Hepatocyte (in vitro differentiated cells): ENCODE measurements around the gene NINJ2. TPM values are rescaled to one million over a fixed set of nuclear protein-coding genes. Genes with fewer than 3 reads are reported as not detected.

Experiments
- DNase-seq: peaks from one replicate; pipeline ENCODE4 v3.0.0-alpha.2; 2016; ENCODE audit warnings: low spot score
- H2AFZ ChIP-seq: fragments of 200-600 bp; sonication (generic); 2 replicates; pipeline ENCODE4 v1.6.0; 2016; ENCODE audit warnings: antibody characterized with exemption, mild to moderate bottlenecking
- H3K27ac ChIP-seq: fragments of 200-600 bp; sonication (generic); 2 replicates; pipeline ENCODE4 v1.5.1; 2016; ENCODE audit warnings: mild to moderate bottlenecking
- H3K27me3 ChIP-seq: fragments of 200-600 bp; sonication (generic); 2 replicates; pipeline ENCODE4 v1.6.1; 2016
- H3K36me3 ChIP-seq: fragments of 200-600 bp; sonication (generic); replicated peaks from 2 replicates; pipeline ENCODE4 v1.5.1; 2016; ENCODE audit warnings: low read depth; ENCODE audit not compliant: insufficient read depth
- H3K4me1 ChIP-seq: fragments of 200-600 bp; sonication (generic); 2 replicates; pipeline ENCODE4 v1.5.1; 2016; ENCODE audit warnings: mild to moderate bottlenecking, moderate library complexity; ENCODE audit not compliant: insufficient read depth
- H3K4me2 ChIP-seq: fragments of 200-600 bp; sonication (generic); 2 replicates; pipeline ENCODE4 v1.6.0; 2016
- H3K4me3 ChIP-seq: fragments of 200-600 bp; sonication (generic); 2 replicates; pipeline ENCODE4 v1.5.1; 2016; ENCODE audit warnings: mild to moderate bottlenecking
- H3K79me2 ChIP-seq: fragments of 200-600 bp; sonication (generic); 2 replicates; pipeline ENCODE4 v1.6.0; 2017; ENCODE audit warnings: mild to moderate bottlenecking
- H3K9me2 ChIP-seq: fragments of 200-600 bp; sonication (generic); replicated peaks from 2 replicates; pipeline ENCODE4 v1.6.0; 2017; ENCODE audit warnings: mild to moderate bottlenecking; ENCODE audit not compliant: insufficient read depth
- H3K9me3 ChIP-seq: fragments of 200-600 bp; sonication (generic); 2 replicates; pipeline ENCODE4 v1.5.1; 2016; ENCODE audit warnings: low read depth, mild to moderate bottlenecking
- H4K20me1 ChIP-seq: fragments of 200-600 bp; sonication (generic); 2 replicates; pipeline ENCODE4 v1.6.0; 2016; ENCODE audit warnings: mild to moderate bottlenecking; ENCODE audit not compliant: insufficient read depth, poor library complexity, severe bottlenecking
- CTCF ChIP-seq: fragments of 200-600 bp; sonication (generic); IDR thresholded peaks from 2 replicates; pipeline ENCODE4 v1.5.1; 2016; ENCODE audit warnings: antibody characterized with exemption, mild to moderate bottlenecking; ENCODE audit not compliant: poor library complexity
- EZH2 ChIP-seq: fragments of 200-600 bp; sonication (generic); IDR thresholded peaks from 2 replicates; pipeline ENCODE4 v1.6.1; 2016; ENCODE audit warnings: antibody characterized with exemption, mild to moderate bottlenecking, borderline replicate concordance
- EZH2phosphoT487 ChIP-seq: fragments of 200-600 bp; sonication (generic); IDR thresholded peaks from one replicate; pipeline ENCODE4 v1.6.1; 2018; ENCODE audit warnings: antibody characterized with exemption, mild to moderate bottlenecking, low read depth, moderate library complexity; ENCODE audit not compliant: unreplicated experiment, severe bottlenecking
- whole genome bisulfite sequencing: methylation state at CpG from one replicate; pipeline ENCODE4 v1.1.6; 2016; ENCODE audit warnings: low lambda C conversion rate; ENCODE audit errors: missing lambda C conversion rate; 5-methylcytosine and 5-hydroxymethylcytosine counted together
- polyA plus RNA-seq: library from polyadenylated mRNA; unstranded; fragments of >200 nt; fragmentation: Nextera tagmentation; extraction: Ambion mirVana; gene quantifications from 2 replicates; pipeline ENCODE4 v1.2.1, GENCODE V29; 2016
- total RNA-seq: library from RNA; depleted of rRNA; stranded (reverse); fragments of >200 nt; gene quantifications from 2 replicates; pipeline ENCODE4 v1.2.3, GENCODE V29; 2014

The NINJ2 gene
- total and polyA plus RNA-seq, 2 experiments from 2014 or later: 0.70 to 2.1 TPM

DNA sequence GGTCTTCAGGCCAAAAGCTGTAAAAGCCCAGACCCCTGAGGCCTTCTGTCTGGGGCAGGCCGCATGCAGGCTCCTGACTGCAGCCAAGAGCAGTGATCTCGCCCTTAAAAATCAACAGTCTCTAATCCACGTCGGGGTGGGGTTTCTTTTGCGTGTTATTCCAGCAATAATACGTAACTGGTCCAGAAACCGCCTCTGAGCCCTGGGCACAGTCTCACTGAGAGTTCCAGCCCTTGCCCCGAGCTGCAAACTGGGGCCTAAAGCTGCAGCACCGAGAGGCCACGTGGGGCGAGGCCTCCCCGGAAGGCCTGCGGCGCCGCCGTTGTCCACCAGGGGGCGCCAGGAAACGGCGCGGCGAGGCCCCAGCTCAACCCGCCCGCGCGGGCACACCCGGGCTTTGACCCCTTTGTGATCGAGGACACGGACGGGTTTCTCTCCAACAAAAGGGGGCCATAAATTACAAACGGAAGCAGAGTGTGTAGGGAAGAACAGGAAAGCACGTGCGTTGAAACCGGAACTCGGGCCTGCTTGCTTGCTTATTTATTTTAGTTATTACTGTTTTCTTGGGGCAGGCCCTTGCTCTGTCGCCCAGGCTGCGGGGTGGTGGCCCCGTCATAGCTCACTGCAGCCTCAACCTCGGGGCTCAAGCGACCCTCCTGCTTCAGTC is 87.2 kb downstream of the NINJ2 start:
- H3K27me3 ChIP-seq: no peaks in the 10 kb centered on the region

DNA sequence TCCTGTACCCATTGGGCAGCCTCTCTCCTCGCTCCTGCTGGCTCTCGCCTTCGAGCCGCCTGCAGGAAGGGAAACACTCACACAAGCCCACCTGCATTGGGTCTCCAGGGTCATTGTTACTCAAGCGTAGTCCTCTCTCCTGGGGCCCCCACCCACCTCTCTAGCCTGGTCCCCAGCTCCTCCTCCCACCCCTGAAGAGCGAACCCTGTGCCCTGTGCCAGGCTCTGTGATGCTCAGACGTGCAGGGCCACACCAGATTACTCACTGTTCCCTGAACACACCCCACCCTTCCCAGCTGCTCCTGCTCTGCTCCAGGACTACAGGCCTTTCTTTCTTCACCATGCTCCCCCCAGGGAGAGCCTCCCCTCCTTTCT is 88.1 kb downstream of the NINJ2 start:
- Histone ChIP-seq H3K4me2 (no peak overlapping the region), H3K27ac (peak overlapping the region; percentile 75), H3K9me2 (no peaks in the 10 kb centered on the region), H4K20me1 (no peaks in the 10 kb centered on the region), H3K36me3 (no peaks in the 10 kb centered on the region), H3K79me2 (no peaks in the 10 kb centered on the region), H2AFZ (no peak overlapping the region), H3K27me3 (no peaks in the 10 kb centered on the region), H3K4me3 (no peak overlapping the region), H3K4me1 (peaks cover 46% of the 10 kb centered on the region), H3K9me3 (no peaks in the 10 kb centered on the region)
- no peak for DNase-seq
- WGBS: 97% methylated on average over 7 of the region's 7 CpGs
- TF ChIP-seq EZH2phosphoT487: no peak
- TF ChIP-seq EZH2: no peak
- TF ChIP-seq CTCF: no peak

More for the DNA sequence above, 87.2 kb downstream of the NINJ2 start:
- Histone ChIP-seq H3K9me2 (no peaks in the 10 kb centered on the region), H4K20me1 (no peaks in the 10 kb centered on the region), H2AFZ (peak overlapping the region; percentile 72), H3K4me2 (peak overlapping the region; percentile 62), H3K36me3 (no peaks in the 10 kb centered on the region), H3K79me2 (no peaks in the 10 kb centered on the region), H3K4me3 (no peak overlapping the region), H3K9me3 (no peaks in the 10 kb centered on the region), H3K27ac (peak overlapping the region; percentile 75), H3K4me1 (peaks cover 43% of the 10 kb centered on the region)
- 20% methylated on average over 37 of the region's 39 CpGs for WGBS
- peak; percentile 86 for DNase-seq
- no peak for TF ChIP-seq EZH2
- no peak for TF ChIP-seq EZH2phosphoT487
- peak; percentile 98 for TF ChIP-seq CTCF

DNA sequence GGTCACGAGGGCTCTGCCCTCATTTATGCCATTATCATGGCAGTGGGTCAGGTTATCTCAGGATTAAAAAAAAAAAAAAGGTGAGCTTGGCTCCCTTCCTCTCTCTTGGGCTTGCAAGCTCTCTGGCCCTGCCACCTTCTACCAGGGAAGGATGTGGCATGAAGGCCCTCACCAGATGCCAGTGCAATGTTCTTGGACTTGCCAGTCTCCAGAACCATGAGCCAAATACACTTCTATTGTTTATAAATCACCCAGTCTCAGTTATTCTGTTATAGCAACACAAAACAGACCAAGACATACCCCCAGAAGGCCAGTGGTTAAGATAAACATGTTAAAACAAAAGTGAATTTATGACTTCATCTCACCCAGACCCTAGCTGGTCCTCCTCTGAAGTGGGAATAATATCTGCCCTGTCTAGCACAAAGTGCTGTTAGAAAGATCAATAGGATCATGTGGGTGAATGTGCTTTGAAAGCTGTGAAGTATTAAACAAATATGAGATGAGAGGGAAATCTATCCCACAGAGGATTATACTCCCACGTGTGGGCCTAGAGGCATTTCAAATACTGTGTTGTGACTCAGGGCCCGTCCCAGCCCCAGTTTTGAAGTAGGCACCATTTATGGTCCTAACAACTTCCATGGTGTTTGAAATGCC is 88.6 kb downstream of the NINJ2 start:
- 65% methylated on average over 3 of the region's 3 CpGs for WGBS

More for the DNA sequence above, 88.6 kb downstream of the NINJ2 start:
- no peak overlapping the region for H3K4me3 ChIP-seq
- H3K79me2 ChIP-seq: no peaks in the 10 kb centered on the region
- no peak overlapping the region for H3K4me2 ChIP-seq
- no peaks in the 10 kb centered on the region for H3K9me3 ChIP-seq
- no peak for TF ChIP-seq EZH2phosphoT487
- TF ChIP-seq CTCF: no peak
- TF ChIP-seq EZH2: no peak
- no peaks in the 10 kb centered on the region for H4K20me1 ChIP-seq
- H3K9me2 ChIP-seq: no peaks in the 10 kb centered on the region
- peaks cover 44% of the 10 kb centered on the region for H3K4me1 ChIP-seq
- no peak overlapping the region for H2AFZ ChIP-seq
- peak overlapping the region; percentile 75 for H3K27ac ChIP-seq
- H3K36me3 ChIP-seq: no peaks in the 10 kb centered on the region
- H3K27me3 ChIP-seq: no peaks in the 10 kb centered on the region
- DNase-seq: no peak
